HL-60 (cell line): ENCODE results near the gene HAGHL.

Experiments used
- CTCF ChIP-seq: IDR thresholded peaks from one replicate; pipeline ENCODE4 v1.5.1; 2011; ENCODE audit warnings: low read length, control low read depth, inconsistent platforms; ENCODE audit not compliant: insufficient read depth
- GABPA ChIP-seq: IDR thresholded peaks from 2 replicates; pipeline ENCODE4 v1.6.1; 2012; ENCODE audit warnings: low read depth

GRCh38 chr16:769934-770333, 43.0 kb downstream of the HAGHL start:
- TF ChIP-seq CTCF = no peak
- TF ChIP-seq GABPA = no peak
